T-helper 2 cell treated with Interferon-gamma antibody and Interleukin-4, amounts not matched to agents 5 μg/mL and 100 μg/mL, for 36 hours (primary cell): ENCODE data around the gene METTL15.
"Not testable (repeated sequence)": the region's sequence is repeated elsewhere in the genome, so short reads cannot be mapped to it uniquely, and the experiment has no call there.

Experiments
- DNase-seq: peaks from one replicate; pipeline ENCODE4 v3.0.0; 2021; ENCODE audit warnings: low spot score
- H3K27ac Mint-ChIP-seq: one replicate; pipeline ENCODE4 v1.8.0; 2021; ENCODE audit warnings: mild to moderate bottlenecking, mixed read lengths
- H3K27me3 Mint-ChIP-seq: one replicate; pipeline ENCODE4 v1.8.0; 2021; ENCODE audit warnings: low read depth, mixed read lengths
- H3K36me3 Mint-ChIP-seq: one replicate; pipeline ENCODE4 v1.8.0; 2021; ENCODE audit warnings: low read depth, mixed read lengths
- H3K4me1 Mint-ChIP-seq: one replicate; pipeline ENCODE4 v1.8.0; 2021; ENCODE audit warnings: low read depth, mixed read lengths
- H3K4me3 Mint-ChIP-seq: one replicate; pipeline ENCODE4 v1.8.0; 2022; ENCODE audit warnings: mild to moderate bottlenecking, moderate library complexity, mixed read lengths
- H3K9me3 Mint-ChIP-seq: one replicate; pipeline ENCODE4 v1.8.0; 2021; ENCODE audit warnings: mixed read lengths

Gene METTL15

GRCh38 chr11:28102300-28102699, 5.9 kb upstream of the METTL15 start:
- Mint-ChIP-seq H3K4me1 (peaks cover 37% of the 10 kb centered on the region), H3K36me3 (peaks cover 17% of the 10 kb centered on the region)
- H3K27me3 Mint-ChIP-seq, H3K4me3 Mint-ChIP-seq, H3K27ac Mint-ChIP-seq, H3K9me3 Mint-ChIP-seq, DNase-seq: not testable (repeated sequence)

DNA sequence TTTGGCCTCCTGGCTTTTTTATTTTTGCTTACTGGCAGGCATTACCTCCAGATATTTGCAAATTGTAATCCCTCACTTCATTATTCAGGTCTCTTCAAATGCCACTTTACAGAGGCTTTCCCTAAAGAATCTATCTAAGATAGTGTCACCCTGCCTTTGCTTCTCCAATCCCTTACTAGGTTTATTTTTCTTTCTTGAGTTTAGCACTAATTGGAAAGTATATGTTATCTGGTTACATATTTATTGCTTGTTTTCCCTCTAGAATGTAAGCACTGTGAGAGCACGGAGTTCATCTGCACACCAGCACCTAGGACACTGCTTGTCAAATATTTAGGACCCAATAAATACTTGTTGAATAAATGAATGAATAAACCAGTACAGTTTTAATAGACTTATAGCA, 3.8 kb upstream of the METTL15 start:
- H3K9me3 Mint-ChIP-seq: no peaks in the 10 kb centered on the region
- no peak overlapping the region for H3K4me3 Mint-ChIP-seq
- no peaks in the 10 kb centered on the region for H3K27me3 Mint-ChIP-seq
- H3K36me3 Mint-ChIP-seq: peaks cover 11% of the 10 kb centered on the region
- peaks cover 41% of the 10 kb centered on the region for H3K4me1 Mint-ChIP-seq
- DNase-seq: no peak
- H3K27ac Mint-ChIP-seq: no peak overlapping the region

DNA sequence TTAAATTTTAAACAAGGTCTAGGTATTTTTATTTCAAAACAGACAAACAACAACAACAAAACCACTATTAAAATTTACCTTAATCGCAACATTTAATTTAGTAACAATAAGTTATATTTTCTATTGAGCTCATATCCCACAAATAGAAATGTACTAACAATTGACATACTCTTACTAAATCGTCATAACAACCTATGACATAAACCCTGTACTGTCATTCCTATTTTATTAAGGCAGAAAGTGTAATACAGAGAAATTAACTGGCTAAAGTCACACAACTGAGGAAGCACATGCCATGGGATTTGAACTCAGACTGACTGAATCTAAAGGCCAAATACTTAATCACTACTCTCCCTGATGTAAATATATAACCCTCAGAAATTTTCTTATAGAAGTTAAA, 3.2 kb upstream of the METTL15 start:
- DNase-seq: no peak
- no peak overlapping the region for H3K27ac Mint-ChIP-seq
- H3K36me3 Mint-ChIP-seq: peaks cover 9% of the 10 kb centered on the region
- peaks cover 42% of the 10 kb centered on the region for H3K4me1 Mint-ChIP-seq
- H3K27me3 Mint-ChIP-seq: no peaks in the 10 kb centered on the region
- H3K9me3 Mint-ChIP-seq: no peaks in the 10 kb centered on the region
- no peak overlapping the region for H3K4me3 Mint-ChIP-seq

GRCh38 chr11:28105869-28106268, 2.3 kb upstream of the METTL15 start:
- DNase-seq: no peak
- Mint-ChIP-seq H3K4me1 (peaks cover 42% of the 10 kb centered on the region), H3K27ac (peak overlapping the region; percentile 87), H3K36me3 (peaks cover 9% of the 10 kb centered on the region), H3K9me3 (no peaks in the 10 kb centered on the region), H3K4me3 (peak overlapping the region; percentile 99), H3K27me3 (no peaks in the 10 kb centered on the region)

DNA sequence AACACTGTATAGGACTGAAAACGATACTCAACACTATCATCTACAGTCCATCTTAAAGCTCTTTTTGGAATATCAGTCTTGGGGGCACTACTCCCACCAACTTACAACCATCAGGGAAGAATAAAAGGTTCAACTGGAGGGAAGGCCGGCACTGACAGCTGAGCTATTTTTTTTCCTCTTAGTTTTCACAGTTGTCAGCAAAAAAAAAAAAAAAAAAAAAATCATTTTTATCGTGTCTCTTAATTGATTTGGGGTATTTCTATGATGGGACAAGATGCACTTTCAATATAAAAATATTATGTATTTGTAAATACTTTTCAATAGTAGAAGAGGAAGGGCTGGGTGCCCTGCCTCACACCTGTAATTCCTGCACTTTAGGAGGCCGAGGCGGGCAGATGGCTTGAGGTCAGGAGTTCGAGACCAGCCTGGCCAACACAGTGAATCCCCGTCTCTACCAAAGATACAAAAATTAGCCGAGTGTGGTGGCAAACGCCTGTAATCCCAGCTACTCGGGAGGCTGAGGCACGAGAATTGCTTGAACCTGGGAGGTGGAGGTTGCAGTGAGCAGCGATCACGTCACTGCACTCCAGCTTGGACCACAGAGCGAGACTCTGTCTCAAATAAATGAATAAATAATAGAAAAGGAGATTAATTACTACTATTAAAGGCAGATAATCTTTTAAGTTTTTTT, 1.7 kb upstream of the METTL15 start:
- DNase-seq: no peak
- Mint-ChIP-seq H3K4me1 (peaks cover 48% of the 10 kb centered on the region), H3K27ac (peak overlapping the region; percentile 87), H3K4me3 (peak overlapping the region; percentile 99), H3K36me3 (peaks cover 9% of the 10 kb centered on the region), H3K9me3 (no peaks in the 10 kb centered on the region), H3K27me3 (no peaks in the 10 kb centered on the region)

GRCh38 chr11:28107191-28107749, 918 bp upstream of the METTL15 start:
- Mint-ChIP-seq H3K27ac (peak overlapping the region; percentile 100), H3K36me3 (peaks cover 10% of the 10 kb centered on the region), H3K9me3 (no peaks in the 10 kb centered on the region), H3K27me3 (no peaks in the 10 kb centered on the region), H3K4me3 (peak overlapping the region; percentile 99), H3K4me1 (peaks cover 55% of the 10 kb centered on the region)
- DNase-seq: peak; percentile 4

DNA sequence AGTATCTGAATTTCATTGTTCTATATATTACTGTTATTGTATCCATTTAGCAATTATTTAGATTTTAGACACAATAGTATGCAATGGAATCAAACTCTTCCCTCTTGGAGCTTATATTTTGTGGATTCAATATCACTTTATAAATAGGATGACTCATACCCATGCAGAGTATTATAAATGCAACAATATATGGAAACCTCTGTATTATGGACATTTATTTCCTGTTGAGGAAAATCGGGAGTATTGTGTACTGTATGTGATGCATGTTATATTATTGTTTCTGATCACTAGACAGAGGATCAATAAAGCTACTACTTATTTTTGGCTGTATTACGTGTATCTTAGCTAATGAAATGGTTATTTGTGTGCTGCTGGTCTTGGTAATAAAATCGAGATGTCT, 770 bp downstream of the METTL15 start:
- Mint-ChIP-seq H3K27me3 (no peaks in the 10 kb centered on the region), H3K4me1 (peaks cover 54% of the 10 kb centered on the region), H3K4me3 (peak overlapping the region; percentile 99), H3K36me3 (peaks cover 14% of the 10 kb centered on the region), H3K9me3 (no peaks in the 10 kb centered on the region), H3K27ac (peak overlapping the region; percentile 100)
- DNase-seq: no peak

GRCh38 chr11:28110108-28110820, 2.1 kb downstream of the METTL15 start:
- H3K4me1 Mint-ChIP-seq: peaks cover 47% of the 10 kb centered on the region

DNA sequence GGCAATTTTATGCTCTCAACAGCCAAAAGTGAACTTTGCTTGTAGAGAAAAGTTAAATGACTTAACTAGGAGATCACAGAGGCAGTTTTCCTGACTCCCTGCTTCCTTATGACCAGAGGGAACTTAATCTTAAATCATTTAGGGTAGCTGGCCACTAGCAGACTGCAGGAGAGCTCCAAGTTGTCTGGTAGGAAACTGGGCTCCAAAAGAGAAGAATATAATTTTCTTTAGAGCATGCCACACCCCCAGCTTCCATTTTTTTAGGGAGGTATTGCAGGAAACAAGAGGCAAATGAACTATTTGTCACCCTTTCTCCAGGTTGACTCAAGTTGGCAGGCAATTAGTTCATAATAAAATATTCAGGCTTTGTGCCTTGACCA, 2.6 kb downstream of the METTL15 start:
- DNase-seq: no peak
- Mint-ChIP-seq H3K27me3 (no peaks in the 10 kb centered on the region), H3K27ac (peak overlapping the region; percentile 100), H3K36me3 (peaks cover 19% of the 10 kb centered on the region), H3K4me1 (peaks cover 42% of the 10 kb centered on the region), H3K9me3 (no peaks in the 10 kb centered on the region), H3K4me3 (peak overlapping the region; percentile 99)

More at GRCh38 chr11:28110108-28110820, 2.1 kb downstream of the METTL15 start:
- Mint-ChIP-seq H3K9me3 (no peaks in the 10 kb centered on the region), H3K36me3 (peaks cover 21% of the 10 kb centered on the region), H3K27ac (peak overlapping the region; percentile 100), H3K4me3 (peak overlapping the region; percentile 99), H3K27me3 (no peaks in the 10 kb centered on the region)
- DNase-seq: peak; percentile 51

DNA sequence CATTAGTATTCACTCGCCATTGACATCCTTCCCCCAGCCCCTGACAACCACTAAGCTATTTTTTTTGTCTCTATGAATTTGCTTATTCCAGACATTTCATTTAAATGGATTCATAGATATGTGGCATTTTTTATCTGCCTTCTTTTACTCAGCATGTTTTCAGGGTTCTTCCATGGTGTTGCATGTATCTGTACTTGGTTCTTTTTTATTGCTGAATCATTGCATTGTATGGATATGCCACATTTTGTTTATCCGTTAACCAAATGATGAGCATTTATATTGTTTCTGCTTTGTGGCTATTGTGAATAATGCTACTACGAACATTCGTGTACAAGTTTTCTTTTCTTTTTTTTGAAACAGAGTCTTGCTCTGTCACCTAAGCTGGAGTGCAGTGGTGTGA, 5.9 kb downstream of the METTL15 start:
- Mint-ChIP-seq H3K4me1 (peaks cover 35% of the 10 kb centered on the region), H3K36me3 (peaks cover 17% of the 10 kb centered on the region), H3K4me3 (no peak overlapping the region), H3K27me3 (no peaks in the 10 kb centered on the region), H3K9me3 (no peaks in the 10 kb centered on the region), H3K27ac (no peak overlapping the region)
- no peak for DNase-seq

- peaks cover 17% of the 10 kb centered on the region for H3K36me3 Mint-ChIP-seq
- H3K9me3 Mint-ChIP-seq: no peaks in the 10 kb centered on the region
- H3K27ac Mint-ChIP-seq: no peak overlapping the region
- H3K4me1 Mint-ChIP-seq: peaks cover 29% of the 10 kb centered on the region
- H3K27me3 Mint-ChIP-seq: no peaks in the 10 kb centered on the region
- H3K4me3 Mint-ChIP-seq: no peak overlapping the region
- DNase-seq: no peak
Measured at GRCh38 chr11:28114731-28115130, 6.5 kb downstream of the METTL15 start.

DNA sequence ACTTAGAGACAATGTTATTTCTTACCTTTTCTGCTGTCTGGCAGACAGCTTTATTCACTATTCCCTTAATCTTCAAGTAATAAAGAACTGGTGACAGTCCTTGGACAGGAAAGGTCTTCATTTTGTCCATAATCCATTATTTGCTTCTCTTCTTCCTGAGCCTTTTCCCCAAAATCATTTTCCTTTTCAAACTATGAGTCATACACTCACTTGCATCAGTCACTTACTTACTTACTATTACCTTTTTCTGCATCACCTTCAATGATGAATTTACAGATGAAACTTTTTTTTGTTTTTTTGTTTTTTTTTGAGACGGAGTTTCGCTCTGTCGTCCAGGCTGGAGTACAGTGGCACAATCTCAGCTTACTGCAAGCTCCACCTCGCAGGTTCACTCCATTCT, 9.5 kb downstream of the METTL15 start:
- DNase-seq: no peak
- Mint-ChIP-seq H3K9me3 (no peaks in the 10 kb centered on the region), H3K4me1 (peaks cover 7% of the 10 kb centered on the region), H3K4me3 (no peak overlapping the region), H3K27me3 (no peaks in the 10 kb centered on the region), H3K36me3 (peaks cover 11% of the 10 kb centered on the region), H3K27ac (peak overlapping the region; percentile 22)

DNA sequence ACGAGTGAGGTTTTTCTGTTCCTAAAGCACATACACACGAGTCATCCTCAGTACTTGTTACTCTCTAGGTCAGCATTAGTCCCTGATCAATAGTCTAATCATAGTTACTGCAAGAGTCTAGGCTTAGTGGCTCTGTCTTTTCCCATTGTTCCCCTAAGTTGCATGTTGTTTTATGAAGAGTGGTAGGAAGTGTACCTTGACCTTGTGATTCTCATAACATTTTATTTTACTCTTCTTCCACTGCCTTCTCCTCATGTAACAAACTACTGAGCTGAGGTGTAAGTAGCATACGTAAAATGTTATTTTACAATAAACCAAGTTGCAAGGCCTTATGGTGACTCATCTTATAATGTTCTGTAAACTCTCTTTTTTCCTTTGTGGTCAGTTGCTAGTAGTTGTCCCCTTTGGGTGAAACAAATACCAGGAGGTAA, 15.0 kb downstream of the METTL15 start:
- no peak for DNase-seq
- H3K27ac Mint-ChIP-seq: no peak overlapping the region
- peaks cover 3% of the 10 kb centered on the region for H3K4me1 Mint-ChIP-seq
- H3K4me3 Mint-ChIP-seq: no peak overlapping the region
- H3K27me3 Mint-ChIP-seq: no peaks in the 10 kb centered on the region
- H3K36me3 Mint-ChIP-seq: peaks cover 7% of the 10 kb centered on the region
- H3K9me3 Mint-ChIP-seq: no peaks in the 10 kb centered on the region

DNA sequence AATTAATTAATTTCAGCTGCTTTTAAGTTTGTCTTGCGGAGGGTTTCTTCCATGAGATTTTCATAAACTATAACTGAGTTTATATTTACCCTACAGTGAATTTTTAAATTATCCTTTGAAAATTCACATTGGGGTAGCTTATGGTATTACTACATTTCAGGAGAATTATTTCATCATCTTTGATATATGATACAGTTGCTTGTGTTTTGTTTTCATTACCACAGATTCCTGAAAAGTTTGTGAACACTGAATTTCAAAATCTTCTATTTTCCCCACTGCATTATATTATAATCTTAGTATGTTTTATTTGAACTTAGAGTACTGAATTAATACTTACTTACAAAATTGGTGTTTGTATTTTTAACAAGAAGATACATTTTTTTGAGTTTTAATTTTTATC, 24.4 kb downstream of the METTL15 start:
- H3K4me3 Mint-ChIP-seq: no peak overlapping the region

More for the DNA sequence above, 24.4 kb downstream of the METTL15 start:
- no peak for DNase-seq
- no peaks in the 10 kb centered on the region for H3K4me1 Mint-ChIP-seq
- no peak overlapping the region for H3K27ac Mint-ChIP-seq
- peaks cover 15% of the 10 kb centered on the region for H3K9me3 Mint-ChIP-seq
- H3K36me3 Mint-ChIP-seq: peaks cover 32% of the 10 kb centered on the region
- no peaks in the 10 kb centered on the region for H3K27me3 Mint-ChIP-seq
